ENCODE results near the gene SH3RF3. TPM values are rescaled to one million over a fixed set of nuclear protein-coding genes. Genes with fewer than 3 reads are reported as not detected.
A peak's percentile ranks its signal among the peaks of the same experiment; 100 is the strongest.

The SH3RF3 gene
- 0.98 and 1.1 TPM in 2 replicates for total RNA-seq (2022)
- Bru-seq, nascent RNA, result percentile 40 among the genes with signal in this experiment
- BruChase-seq, experiment 1, labeled RNA remaining after a 2-hour chase, result percentile 39 among the genes with signal in this experiment
- BruChase-seq, experiment 2, labeled RNA remaining after a 6-hour chase, result percentile 39 among the genes with signal in this experiment
- long read RNA-seq, result 0 reads

GRCh38 chr2:109128616-109129355 is at the start of gene SH3RF3:
Gene SH3RF3 (plus strand): TSS chr2:109129205.
- no peaks in the 10 kb centered on the region; the same call in 1 of the 2 replicates for H3K4me1 ChIP-seq
- peaks cover 16% of the 10 kb centered on the region for H3K27me3 Mint-ChIP-seq (ENCODE audit: insufficient read depth, unreplicated experiment)
- no peaks in the 10 kb centered on the region for H3K36me3 Mint-ChIP-seq (ENCODE audit: insufficient read depth, unreplicated experiment)
- TF ChIP-seq, protein P1, sequence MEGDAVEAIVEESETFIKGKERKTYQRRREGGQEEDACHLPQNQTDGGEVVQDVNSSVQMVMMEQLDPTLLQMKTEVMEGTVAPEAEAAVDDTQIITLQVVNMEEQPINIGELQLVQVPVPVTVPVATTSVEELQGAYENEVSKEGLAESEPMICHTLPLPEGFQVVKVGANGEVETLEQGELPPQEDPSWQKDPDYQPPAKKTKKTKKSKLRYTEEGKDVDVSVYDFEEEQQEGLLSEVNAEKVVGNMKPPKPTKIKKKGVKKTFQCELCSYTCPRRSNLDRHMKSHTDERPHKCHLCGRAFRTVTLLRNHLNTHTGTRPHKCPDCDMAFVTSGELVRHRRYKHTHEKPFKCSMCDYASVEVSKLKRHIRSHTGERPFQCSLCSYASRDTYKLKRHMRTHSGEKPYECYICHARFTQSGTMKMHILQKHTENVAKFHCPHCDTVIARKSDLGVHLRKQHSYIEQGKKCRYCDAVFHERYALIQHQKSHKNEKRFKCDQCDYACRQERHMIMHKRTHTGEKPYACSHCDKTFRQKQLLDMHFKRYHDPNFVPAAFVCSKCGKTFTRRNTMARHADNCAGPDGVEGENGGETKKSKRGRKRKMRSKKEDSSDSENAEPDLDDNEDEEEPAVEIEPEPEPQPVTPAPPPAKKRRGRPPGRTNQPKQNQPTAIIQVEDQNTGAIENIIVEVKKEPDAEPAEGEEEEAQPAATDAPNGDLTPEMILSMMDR (IDR thresholded peaks at IDR 0.05; ENCODE audit: insufficient read depth in 1 of 2, low read depth in 1 of 2, low read length in 1 of 2, severe bottlenecking in 1 of 2, unreplicated experiment in 1 of 2), result no peak
- no TSS peak for BruUV-seq (replicated peaks)
- H3K9me3 Mint-ChIP-seq (ENCODE audit: unreplicated experiment), result no peaks in the 10 kb centered on the region
- H3K4me3 Mint-ChIP-seq (ENCODE audit: unreplicated experiment), result peak within 1 kb of the TSS; percentile 84
- CTCF ChIA-PET, result no interaction called here
- POLR2A ChIA-PET, result no interaction called here
- DNase-seq, result peak in 1 of 2 experiments; percentile 55
- H3K36me3 ChIP-seq (ENCODE audit: control insufficient read depth, insufficient read depth, low read length), result no peaks in the 10 kb centered on the region
- H3K27ac Mint-ChIP-seq (ENCODE audit: unreplicated experiment), result no peak within 1 kb of the TSS
- peaks cover 5% of the 10 kb centered on the region for H3K27me3 ChIP-seq (replicated peaks; ENCODE audit: control insufficient read depth, insufficient read depth, low read length)
- H3K9me3 ChIP-seq, result no peaks in the 10 kb centered on the region
- H3K4me1 Mint-ChIP-seq (ENCODE audit: low read depth, unreplicated experiment), result no peaks in the 10 kb centered on the region
- intact Hi-C loops (cut with micrococcal nuclease; ENCODE audit: unreplicated experiment), result loop anchor here (1.0 to 2.0 kb wide), 5 partner anchors 59 to 381 kb away; no protein-coding TSS in a partner anchor
- peak within 1 kb of the TSS; percentile 64 for H3K4me3 ChIP-seq (ENCODE audit: low read depth, low read length)

DNA sequence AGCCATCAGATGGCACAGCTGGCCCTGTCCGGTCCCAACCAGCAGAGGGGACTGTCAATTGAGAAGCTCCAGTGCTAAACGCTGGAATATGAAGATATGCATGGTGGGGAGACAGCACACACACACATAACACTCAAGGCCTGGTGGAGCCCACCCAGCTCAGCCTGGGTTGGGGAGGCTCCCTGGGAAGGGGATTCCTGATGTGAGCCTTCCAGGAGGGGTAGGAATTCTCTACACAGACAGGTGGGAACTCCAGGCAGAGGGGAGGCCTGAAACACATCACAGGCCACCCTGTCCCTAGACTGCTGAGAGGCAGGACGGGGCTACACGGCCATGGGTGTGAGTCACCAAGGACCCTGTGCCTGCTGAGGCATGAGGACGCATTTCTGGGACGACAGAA is 49.4 kb upstream of the SH3RF3 start:
- Histone ChIP-seq H3K27me3 (replicated peaks; ENCODE audit: control insufficient read depth, insufficient read depth, low read length) (no peaks in the 10 kb centered on the region), H3K4me3 (ENCODE audit: low read depth, low read length) (no peak overlapping the region), H3K36me3 (ENCODE audit: control insufficient read depth, insufficient read depth, low read length) (no peaks in the 10 kb centered on the region), H3K4me1 (no peaks in the 10 kb centered on the region), H3K9me3 (no peaks in the 10 kb centered on the region)
- H3K4me1 Mint-ChIP-seq (ENCODE audit: low read depth, unreplicated experiment), result no peaks in the 10 kb centered on the region
- CTCF ChIA-PET, result no interaction called here
- intact Hi-C loops (cut with micrococcal nuclease; ENCODE audit: unreplicated experiment), result no loop called here
- BruUV-seq (replicated peaks), result no TSS peak
- no peak for DNase-seq
- H3K4me3 Mint-ChIP-seq (ENCODE audit: unreplicated experiment), result no peak overlapping the region
- TF ChIP-seq, protein P1 (IDR thresholded peaks at IDR 0.05; ENCODE audit: insufficient read depth in 1 of 2, low read depth in 1 of 2, low read length in 1 of 2, severe bottlenecking in 1 of 2, unreplicated experiment in 1 of 2), result no peak
- H3K27me3 Mint-ChIP-seq (ENCODE audit: insufficient read depth, unreplicated experiment), result no peaks in the 10 kb centered on the region
- POLR2A ChIA-PET, result no interaction called here
- H3K9me3 Mint-ChIP-seq (ENCODE audit: unreplicated experiment), result no peaks in the 10 kb centered on the region
- H3K36me3 Mint-ChIP-seq (ENCODE audit: insufficient read depth, unreplicated experiment), result no peaks in the 10 kb centered on the region
- H3K27ac Mint-ChIP-seq (ENCODE audit: unreplicated experiment), result no peak overlapping the region

DNA sequence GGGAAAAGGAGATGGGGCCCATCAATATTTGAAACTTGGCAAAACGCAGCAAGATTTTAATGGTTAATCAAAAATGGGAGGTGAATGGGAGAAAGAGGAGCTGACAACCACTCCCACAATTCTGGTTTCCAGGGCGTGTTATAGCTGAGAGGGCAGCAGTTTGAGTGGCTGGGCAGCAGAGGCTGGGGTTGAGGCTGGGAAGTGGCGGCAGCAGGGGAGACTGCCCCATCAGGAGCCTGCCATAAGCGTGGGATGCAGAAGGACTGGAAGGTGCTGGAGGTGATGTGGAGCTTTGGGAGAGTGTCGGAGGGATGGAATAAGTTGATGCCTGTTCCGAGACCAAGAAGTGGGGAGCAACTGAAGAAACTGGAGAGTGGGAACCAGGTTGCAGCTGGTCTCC is 48.9 kb upstream of the SH3RF3 start:
- Histone ChIP-seq H3K4me3 (ENCODE audit: low read depth, low read length) (no peak overlapping the region), H3K36me3 (ENCODE audit: control insufficient read depth, insufficient read depth, low read length) (no peaks in the 10 kb centered on the region), H3K4me1 (no peaks in the 10 kb centered on the region), H3K9me3 (no peaks in the 10 kb centered on the region), H3K27me3 (replicated peaks; ENCODE audit: control insufficient read depth, insufficient read depth, low read length) (no peaks in the 10 kb centered on the region)
- TF ChIP-seq, protein P1 (IDR thresholded peaks at IDR 0.05; ENCODE audit: insufficient read depth in 1 of 2, low read depth in 1 of 2, low read length in 1 of 2, severe bottlenecking in 1 of 2, unreplicated experiment in 1 of 2), result no peak
- DNase-seq, result peak in 1 of 2 experiments; percentile 7
- ChIA-PET CTCF (no interaction called here), POLR2A (no interaction called here)
- no peak overlapping the region for H3K27ac Mint-ChIP-seq (ENCODE audit: unreplicated experiment)
- intact Hi-C loops (cut with micrococcal nuclease; ENCODE audit: unreplicated experiment), result no loop called here
- no peak overlapping the region for H3K4me3 Mint-ChIP-seq (ENCODE audit: unreplicated experiment)
- no TSS peak for BruUV-seq (replicated peaks)
- no peaks in the 10 kb centered on the region for H3K27me3 Mint-ChIP-seq (ENCODE audit: insufficient read depth, unreplicated experiment)
- H3K4me1 Mint-ChIP-seq (ENCODE audit: low read depth, unreplicated experiment), result no peaks in the 10 kb centered on the region
- H3K9me3 Mint-ChIP-seq (ENCODE audit: unreplicated experiment), result no peaks in the 10 kb centered on the region
- H3K36me3 Mint-ChIP-seq (ENCODE audit: insufficient read depth, unreplicated experiment), result no peaks in the 10 kb centered on the region

All from Caco-2 (cell line).